Osteocyte (in vitro differentiated cells): ENCODE data around the gene HMGCL. TPM values are rescaled to one million over a fixed set of nuclear protein-coding genes. Genes with fewer than 3 reads are reported as not detected.
"Not testable (repeated sequence)": the region's sequence is repeated elsewhere in the genome, so short reads cannot be mapped to it uniquely, and the experiment has no call there.

ENCODE experiments used
- DNase-seq: peaks from one replicate; pipeline ENCODE4 v3.0.0; 2021; ENCODE audit warnings: mixed read lengths; ENCODE audit not compliant: unreplicated experiment; ENCODE audit errors: extremely low spot score
- H3K27ac Mint-ChIP-seq: one replicate; pipeline ENCODE4 v1.8.0; 2021; ENCODE audit warnings: mild to moderate bottlenecking, mixed read lengths; ENCODE audit not compliant: unreplicated experiment
- H3K27me3 Mint-ChIP-seq: one replicate; pipeline ENCODE4 v1.8.0; 2021; ENCODE audit warnings: mixed read lengths; ENCODE audit not compliant: unreplicated experiment
- H3K36me3 Mint-ChIP-seq: one replicate; pipeline ENCODE4 v1.8.0; 2021; ENCODE audit warnings: mixed read lengths; ENCODE audit not compliant: unreplicated experiment
- H3K4me1 Mint-ChIP-seq: one replicate; pipeline ENCODE4 v1.8.0; 2021; ENCODE audit warnings: mixed read lengths; ENCODE audit not compliant: unreplicated experiment
- H3K4me3 Mint-ChIP-seq: one replicate; pipeline ENCODE4 v1.8.0; 2021; ENCODE audit warnings: mild to moderate bottlenecking, moderate library complexity, mixed read lengths; ENCODE audit not compliant: unreplicated experiment
- H3K9me3 Mint-ChIP-seq: one replicate; pipeline ENCODE4 v1.8.0; 2021; ENCODE audit warnings: mixed read lengths; ENCODE audit not compliant: unreplicated experiment
- CTCF ChIP-seq: fragments of 200-600 bp; sonication (generic); IDR thresholded peaks from 2 replicates; pipeline ENCODE4 v1.5.0; 2021; ENCODE audit warnings: antibody characterized with exemption, mild to moderate bottlenecking, moderate library complexity
- total RNA-seq: library from RNA; stranded (reverse); gene quantifications from 2 replicates; pipeline ENCODE4 v1.2.1, GENCODE V29; 2021

The HMGCL gene
- total RNA-seq, 1 donor from 2014 or later = 37.4 TPM

GRCh38 chr1:23848673-23849616, 23.7 kb upstream of the HMGCL start:
- TF ChIP-seq CTCF = no peak
- Mint-ChIP-seq H3K27me3 (no peaks in the 10 kb centered on the region), H3K9me3 (peaks cover 7% of the 10 kb centered on the region), H3K36me3 (peaks cover 26% of the 10 kb centered on the region), H3K27ac (no peak overlapping the region), H3K4me1 (no peaks in the 10 kb centered on the region), H3K4me3 (no peak overlapping the region)
- no peak for DNase-seq

- not testable (repeated sequence) for H3K4me3 Mint-ChIP-seq, H3K27me3 Mint-ChIP-seq, H3K9me3 Mint-ChIP-seq, DNase-seq, H3K4me1 Mint-ChIP-seq, H3K27ac Mint-ChIP-seq
- peaks cover 26% of the 10 kb centered on the region for H3K36me3 Mint-ChIP-seq
Observed at GRCh38 chr1:23847482-23848095, 22.4 kb upstream of the HMGCL start.

GRCh38 chr1:23845163-23845562, 19.9 kb upstream of the HMGCL start:
- no peak for DNase-seq
- H3K9me3 Mint-ChIP-seq = peaks cover 7% of the 10 kb centered on the region
- peaks cover 19% of the 10 kb centered on the region for H3K27me3 Mint-ChIP-seq
- H3K36me3 Mint-ChIP-seq = peaks cover 26% of the 10 kb centered on the region
- H3K27ac Mint-ChIP-seq = no peak overlapping the region
- no peaks in the 10 kb centered on the region for H3K4me1 Mint-ChIP-seq
- no peak for TF ChIP-seq CTCF
- H3K4me3 Mint-ChIP-seq = no peak overlapping the region

GRCh38 chr1:23843644-23844043, 18.4 kb upstream of the HMGCL start:
- no peak overlapping the region for H3K27ac Mint-ChIP-seq
- peaks cover 19% of the 10 kb centered on the region for H3K27me3 Mint-ChIP-seq
- no peak overlapping the region for H3K4me3 Mint-ChIP-seq
- TF ChIP-seq CTCF = no peak
- peaks cover 24% of the 10 kb centered on the region for H3K36me3 Mint-ChIP-seq
- peaks cover under 1% of the 10 kb centered on the region for H3K4me1 Mint-ChIP-seq
- H3K9me3 Mint-ChIP-seq = peaks cover 7% of the 10 kb centered on the region
- DNase-seq = no peak

- Mint-ChIP-seq H3K4me3 (peak overlapping the region; percentile 76), H3K4me1 (peaks cover 8% of the 10 kb centered on the region), H3K27me3 (peaks cover 29% of the 10 kb centered on the region), H3K27ac (no peak overlapping the region), H3K36me3 (no peaks in the 10 kb centered on the region), H3K9me3 (no peaks in the 10 kb centered on the region)
- no peak for TF ChIP-seq CTCF
- peak; percentile 88 for DNase-seq
Observed at GRCh38 chr1:23838401-23838866, 13.2 kb upstream of the HMGCL start.
